Memory B cell (primary cell): ENCODE results near the gene HIC1.

Experiments used
- ATAC-seq: fragments of 150-1000 bp; cut with Tn5 transposase; 2 replicates; pipeline ENCODE4 v1.10.0; 2021; ENCODE audit warnings: low read depth, mild to moderate bottlenecking, moderate library complexity
- DNase-seq, 2 donors: peaks; one replicate each; pipeline ENCODE4 v3.0.0; 2022; ENCODE audit warnings: low spot score in 2 of 2
- H3K27ac Mint-ChIP-seq: one replicate; pipeline ENCODE4 v1.8.0; 2022; ENCODE audit warnings: mild to moderate bottlenecking, moderate library complexity, mixed read lengths
- H3K27me3 Mint-ChIP-seq: one replicate; pipeline ENCODE4 v1.8.0; 2022; ENCODE audit warnings: mixed read lengths
- H3K36me3 Mint-ChIP-seq: one replicate; pipeline ENCODE4 v1.8.0; 2022; ENCODE audit warnings: mild to moderate bottlenecking, mixed read lengths
- H3K4me1 Mint-ChIP-seq: one replicate; pipeline ENCODE4 v1.8.0; 2022; ENCODE audit warnings: mixed read lengths
- H3K4me3 Mint-ChIP-seq: one replicate; pipeline ENCODE4 v1.8.0; 2022; ENCODE audit warnings: mild to moderate bottlenecking, moderate library complexity, mixed read lengths
- H3K9me3 Mint-ChIP-seq: one replicate; pipeline ENCODE4 v1.8.0; 2022; ENCODE audit warnings: mixed read lengths

Gene HIC1

GRCh38 chr17:2047590-2047989 lies 7.3 kb upstream of the HIC1 start:
- Mint-ChIP-seq H3K4me3 (no peak overlapping the region), H3K9me3 (no peaks in the 10 kb centered on the region), H3K27me3 (peaks cover 12% of the 10 kb centered on the region), H3K4me1 (peaks cover 20% of the 10 kb centered on the region), H3K27ac (no peak overlapping the region), H3K36me3 (peaks cover 7% of the 10 kb centered on the region)
- no peak for ATAC-seq
- no peak for DNase-seq

- Mint-ChIP-seq H3K27ac (peak overlapping the region; percentile 74), H3K4me1 (peaks cover 21% of the 10 kb centered on the region), H3K9me3 (no peaks in the 10 kb centered on the region), H3K27me3 (peaks cover 16% of the 10 kb centered on the region), H3K36me3 (no peaks in the 10 kb centered on the region), H3K4me3 (peak overlapping the region; percentile 74)
- DNase-seq (no peak), ATAC-seq (no peak)
These were observed 6.1 kb upstream of the HIC1 start for GRCh38 chr17:2048805-2049204.

DNA sequence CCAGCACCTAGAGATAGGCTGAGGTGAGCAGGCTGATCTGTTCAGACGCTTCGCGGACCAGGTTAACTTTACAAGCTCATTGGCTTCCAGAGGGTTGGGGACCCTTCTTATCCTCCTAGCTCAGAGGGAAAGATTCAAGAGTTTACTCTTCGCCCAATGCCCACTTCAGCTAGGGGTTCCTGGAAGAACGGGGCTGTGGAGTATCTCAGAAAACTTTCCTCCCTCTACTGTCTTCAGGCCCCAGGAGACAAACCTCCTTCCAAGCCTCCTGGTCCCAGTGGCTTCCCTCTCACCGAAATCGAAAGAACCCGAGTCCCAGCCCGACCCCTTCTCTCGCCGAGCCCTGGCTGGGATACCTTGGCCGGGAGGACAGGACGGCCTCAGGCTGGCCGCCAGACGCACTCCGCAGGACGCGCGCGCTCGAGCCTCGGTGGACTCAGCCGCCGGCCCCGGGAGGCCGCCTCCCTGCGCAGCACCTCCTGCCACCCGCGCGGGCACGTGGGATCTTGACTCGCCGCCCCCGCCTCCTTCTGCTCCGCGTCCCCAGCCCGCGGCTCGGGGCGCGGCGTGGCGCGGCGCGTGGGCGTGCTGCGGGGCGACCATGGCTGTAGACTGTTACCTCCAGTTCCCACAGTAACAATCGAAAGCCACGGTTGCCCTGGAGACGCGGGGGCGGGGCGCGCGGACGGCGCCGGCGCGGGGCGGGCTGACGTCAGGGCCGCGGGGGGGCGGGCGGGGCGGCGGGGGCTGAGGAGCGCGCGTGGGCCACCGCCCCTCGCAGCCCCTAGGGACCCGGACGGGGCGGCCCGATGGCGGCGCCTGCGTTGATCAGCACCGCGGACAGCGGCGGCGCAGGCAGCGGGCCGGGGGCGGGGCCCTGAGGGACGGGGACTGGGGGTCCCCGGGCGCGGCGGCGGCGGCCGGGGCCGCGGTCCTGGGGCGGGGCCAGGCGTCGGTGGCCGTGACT lies 5.3 kb upstream of the HIC1 start:
- Mint-ChIP-seq H3K4me1 (peaks cover 20% of the 10 kb centered on the region), H3K27ac (peak overlapping the region; percentile 74), H3K4me3 (peak overlapping the region; percentile 74), H3K36me3 (no peaks in the 10 kb centered on the region), H3K27me3 (peaks cover 16% of the 10 kb centered on the region), H3K9me3 (no peaks in the 10 kb centered on the region)
- ATAC-seq (peak; percentile 76), DNase-seq (peak; percentile 87 to 90)

DNA sequence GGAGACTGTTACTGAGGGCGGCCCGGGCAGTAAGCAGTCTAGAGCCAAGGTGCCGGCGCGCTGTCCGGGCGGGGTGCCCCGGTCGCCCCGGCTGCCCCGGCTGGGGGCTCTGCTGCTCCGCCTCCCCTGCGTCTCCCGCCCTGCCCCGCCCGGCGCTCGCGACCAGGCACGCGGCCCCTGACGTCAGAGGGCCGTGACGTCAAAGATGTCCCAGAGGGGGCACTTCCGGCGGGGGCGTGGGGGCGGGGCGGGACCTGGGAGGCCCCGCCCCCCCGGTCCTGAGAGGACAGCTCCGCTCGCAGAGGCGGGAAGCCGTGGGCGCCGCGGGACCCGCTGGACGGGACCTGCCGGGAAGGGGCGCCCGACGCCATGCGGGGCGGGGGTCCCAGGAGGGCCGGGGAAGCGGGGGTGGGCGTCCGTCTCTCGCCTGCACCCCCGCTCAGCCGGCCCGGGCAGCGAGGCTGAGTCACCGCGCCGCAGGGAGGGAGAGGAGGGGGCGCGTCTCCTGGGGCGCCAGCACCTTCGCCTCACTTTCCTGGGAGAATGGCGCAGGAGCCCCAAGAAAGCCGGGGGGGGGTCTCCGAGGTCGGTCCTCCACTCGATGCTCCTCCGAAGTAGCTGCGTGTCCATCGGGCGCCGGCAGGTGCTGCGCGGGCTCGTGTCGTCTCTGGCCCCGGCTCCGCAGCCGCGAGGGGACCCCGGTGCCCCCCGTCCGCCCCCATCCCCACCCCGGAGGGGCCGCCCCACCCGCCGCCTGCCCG lies 4.4 kb upstream of the HIC1 start:
- Mint-ChIP-seq H3K27ac (peak overlapping the region; percentile 58), H3K36me3 (no peaks in the 10 kb centered on the region), H3K4me1 (peaks cover 19% of the 10 kb centered on the region), H3K4me3 (no peak overlapping the region), H3K9me3 (no peaks in the 10 kb centered on the region), H3K27me3 (peaks cover 18% of the 10 kb centered on the region)
- DNase-seq = no peak
- ATAC-seq = peak; percentile 35

DNA sequence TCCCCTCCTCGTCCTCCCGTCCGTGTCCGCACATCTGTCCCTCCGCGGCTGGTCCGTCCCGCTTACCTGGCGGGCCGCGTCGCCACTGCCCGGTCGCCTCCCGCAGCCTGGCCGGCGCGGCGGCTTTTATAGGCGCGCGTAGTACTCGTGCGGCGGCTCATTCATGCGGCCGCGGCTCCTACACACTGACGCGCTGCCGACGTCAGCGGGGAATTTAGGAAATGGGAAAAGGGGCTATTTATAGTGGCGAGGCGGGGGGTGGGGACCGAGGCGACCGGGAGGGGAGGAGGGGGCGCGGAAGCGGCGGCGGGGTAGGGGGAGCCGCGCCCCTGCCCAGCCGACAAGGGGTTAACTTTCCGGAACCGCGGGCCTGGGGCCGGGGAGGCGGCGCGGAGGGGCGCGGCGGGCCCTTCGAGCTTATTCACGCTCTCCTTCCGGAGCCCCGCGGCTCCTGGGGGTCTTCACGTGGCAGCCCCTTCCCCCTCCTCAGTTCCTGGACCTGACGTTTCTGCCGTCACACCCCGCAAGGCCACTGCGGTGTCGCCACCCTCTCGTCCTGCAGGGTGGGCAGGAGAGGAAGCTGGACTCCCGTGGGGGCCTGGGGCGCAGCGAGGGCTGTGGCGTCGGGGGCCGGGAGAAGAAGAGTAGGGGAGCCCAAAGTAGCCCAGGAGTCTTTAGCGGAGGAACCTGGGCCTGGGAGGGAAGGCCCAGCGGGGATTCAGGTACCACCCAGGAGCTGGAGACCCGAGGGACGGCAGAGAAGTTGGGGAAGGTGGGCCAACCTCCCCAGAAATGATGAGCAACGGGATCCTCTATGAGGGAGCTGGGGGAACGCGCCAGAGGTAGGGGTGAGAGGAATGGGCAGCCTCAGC lies 3.6 kb upstream of the HIC1 start:
- DNase-seq (no peak), ATAC-seq (no peak)
- peak overlapping the region; percentile 58 for H3K27ac Mint-ChIP-seq
- peaks cover 18% of the 10 kb centered on the region for H3K27me3 Mint-ChIP-seq
- H3K4me1 Mint-ChIP-seq = peaks cover 19% of the 10 kb centered on the region
- H3K9me3 Mint-ChIP-seq = no peaks in the 10 kb centered on the region
- H3K36me3 Mint-ChIP-seq = no peaks in the 10 kb centered on the region
- H3K4me3 Mint-ChIP-seq = peak overlapping the region; percentile 43

GRCh38 chr17:2051933-2052559 lies 2.9 kb upstream of the HIC1 start:
- Mint-ChIP-seq H3K27ac (peak overlapping the region; percentile 18), H3K4me3 (peak overlapping the region; percentile 37), H3K9me3 (no peaks in the 10 kb centered on the region), H3K27me3 (peaks cover 18% of the 10 kb centered on the region), H3K4me1 (peaks cover 19% of the 10 kb centered on the region), H3K36me3 (no peaks in the 10 kb centered on the region)
- no peak for DNase-seq
- no peak for ATAC-seq

DNA sequence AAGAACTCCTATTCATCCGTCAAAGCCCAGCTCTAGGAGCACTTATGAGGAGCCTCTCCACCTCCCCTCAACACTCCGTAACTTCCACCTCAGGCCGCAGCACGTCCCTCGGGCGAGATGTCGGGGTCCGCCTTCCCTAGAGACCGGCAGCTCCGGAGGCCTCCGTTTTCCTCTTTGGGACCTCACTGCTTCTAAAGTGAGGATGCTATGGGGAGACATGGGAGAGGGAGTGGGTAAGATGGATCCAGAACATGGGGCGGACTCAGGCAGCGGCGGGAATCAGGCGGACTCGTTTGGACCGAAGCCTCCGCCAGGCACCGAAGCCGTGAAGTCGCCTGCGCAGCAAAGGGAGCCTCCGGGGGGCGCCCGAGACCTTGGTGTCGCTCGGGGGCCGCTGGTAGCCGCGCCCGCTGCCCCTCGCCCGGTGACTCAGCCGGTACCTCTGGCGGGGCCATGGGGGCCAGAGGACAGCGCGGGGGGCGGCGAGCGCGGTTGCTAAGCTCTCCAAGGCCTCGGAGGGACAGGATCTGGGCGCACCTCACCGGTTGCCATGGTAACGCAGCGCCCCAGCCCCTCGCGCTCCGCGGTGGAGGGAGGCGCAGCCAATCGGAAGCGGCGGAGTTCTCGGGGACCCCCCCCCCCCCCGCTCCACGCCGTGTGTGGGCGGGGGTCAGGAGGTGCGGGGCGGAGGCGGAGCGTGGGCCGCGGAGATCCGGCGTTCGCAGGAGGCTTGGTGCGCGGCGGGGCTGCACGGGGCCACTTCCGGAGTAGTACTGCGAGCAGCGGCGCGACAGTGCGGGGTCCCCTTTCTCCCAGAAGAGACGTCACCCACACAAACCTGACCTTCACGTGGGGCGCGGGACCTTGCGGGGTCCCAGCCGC lies 1.3 kb upstream of the HIC1 start:
- H3K27me3 Mint-ChIP-seq = peaks cover 14% of the 10 kb centered on the region
- peak overlapping the region; percentile 55 for H3K27ac Mint-ChIP-seq
- ATAC-seq = no peak
- H3K4me1 Mint-ChIP-seq = peaks cover 15% of the 10 kb centered on the region
- no peaks in the 10 kb centered on the region for H3K9me3 Mint-ChIP-seq
- DNase-seq = peak; percentile 64 to 78
- H3K36me3 Mint-ChIP-seq = no peaks in the 10 kb centered on the region
- peak overlapping the region; percentile 80 for H3K4me3 Mint-ChIP-seq

DNA sequence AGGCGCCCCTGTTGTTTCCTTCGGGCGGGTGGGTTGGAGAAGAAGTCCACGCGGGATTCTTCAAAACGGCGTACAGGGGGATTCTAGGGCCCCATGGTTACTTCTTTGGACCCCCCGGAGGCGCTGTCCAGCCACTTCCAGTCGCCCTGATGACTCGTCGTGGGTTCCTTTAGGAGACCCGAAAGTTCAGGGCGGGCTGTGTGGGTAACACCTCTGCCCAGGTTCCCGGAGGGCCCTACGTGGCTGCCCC lies 716 bp upstream of the HIC1 start:
- Mint-ChIP-seq H3K4me3 (peak overlapping the region; percentile 80), H3K36me3 (no peaks in the 10 kb centered on the region), H3K9me3 (no peaks in the 10 kb centered on the region), H3K4me1 (peaks cover 18% of the 10 kb centered on the region), H3K27me3 (peaks cover 14% of the 10 kb centered on the region), H3K27ac (no peak overlapping the region)
- DNase-seq (peak in 1 of 2 donors; percentile 54), ATAC-seq (no peak)

GRCh38 chr17:2055292-2056205 lies 646 bp downstream of the HIC1 start:
- Mint-ChIP-seq H3K27me3 (peaks cover 16% of the 10 kb centered on the region), H3K36me3 (peaks cover 4% of the 10 kb centered on the region), H3K4me3 (peak overlapping the region; percentile 77), H3K27ac (no peak overlapping the region), H3K4me1 (peaks cover 26% of the 10 kb centered on the region), H3K9me3 (no peaks in the 10 kb centered on the region)
- DNase-seq (peak in 1 of 2 donors; percentile 53), ATAC-seq (peak; percentile 2)

- H3K36me3 Mint-ChIP-seq = peaks cover 6% of the 10 kb centered on the region
- peak overlapping the region; percentile 77 for H3K4me3 Mint-ChIP-seq
- H3K27me3 Mint-ChIP-seq = peaks cover 16% of the 10 kb centered on the region
- DNase-seq (peak; percentile 48 to 62), ATAC-seq (no peak)
- peak overlapping the region; percentile 17 for H3K27ac Mint-ChIP-seq
- no peaks in the 10 kb centered on the region for H3K9me3 Mint-ChIP-seq
- H3K4me1 Mint-ChIP-seq = peaks cover 28% of the 10 kb centered on the region
These were observed 1.6 kb downstream of the HIC1 start for GRCh38 chr17:2056206-2057174.

DNA sequence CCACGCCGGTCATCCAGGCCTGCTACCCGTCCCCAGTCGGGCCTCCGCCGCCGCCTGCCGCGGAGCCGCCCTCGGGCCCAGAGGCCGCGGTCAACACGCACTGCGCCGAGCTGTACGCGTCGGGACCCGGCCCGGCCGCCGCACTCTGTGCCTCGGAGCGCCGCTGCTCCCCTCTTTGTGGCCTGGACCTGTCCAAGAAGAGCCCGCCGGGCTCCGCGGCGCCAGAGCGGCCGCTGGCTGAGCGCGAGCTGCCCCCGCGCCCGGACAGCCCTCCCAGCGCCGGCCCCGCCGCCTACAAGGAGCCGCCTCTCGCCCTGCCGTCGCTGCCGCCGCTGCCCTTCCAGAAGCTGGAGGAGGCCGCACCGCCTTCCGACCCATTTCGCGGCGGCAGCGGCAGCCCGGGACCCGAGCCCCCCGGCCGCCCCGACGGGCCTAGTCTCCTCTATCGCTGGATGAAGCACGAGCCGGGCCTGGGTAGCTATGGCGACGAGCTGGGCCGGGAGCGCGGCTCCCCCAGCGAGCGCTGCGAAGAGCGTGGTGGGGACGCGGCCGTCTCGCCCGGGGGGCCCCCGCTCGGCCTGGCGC lies 2.4 kb downstream of the HIC1 start:
- DNase-seq (no peak), ATAC-seq (no peak)
- Mint-ChIP-seq H3K27ac (no peak overlapping the region), H3K4me1 (peaks cover 21% of the 10 kb centered on the region), H3K9me3 (no peaks in the 10 kb centered on the region), H3K27me3 (peaks cover 10% of the 10 kb centered on the region), H3K4me3 (peak overlapping the region; percentile 8), H3K36me3 (peaks cover 6% of the 10 kb centered on the region)
